H9 (cell line): ENCODE data around the gene PLXNA4. TPM values are rescaled to one million over a fixed set of nuclear protein-coding genes. Genes with fewer than 3 reads are reported as not detected.

Experiments used
- DNase-seq: peaks from one replicate; pipeline ENCODE4 v3.0.0-alpha.2; 2017
- H2AFZ ChIP-seq: one replicate; pipeline ENCODE4 v1.6.1; 2013; ENCODE audit warnings: mild to moderate bottlenecking, low read length, control low read depth, moderate library complexity
- H2AK5ac ChIP-seq: 2 replicates; pipeline ENCODE4 v1.6.1; 2013; ENCODE audit warnings: low read length, control low read depth, mixed read lengths; ENCODE audit not compliant: insufficient read length
- H2BK120ac ChIP-seq: one replicate; pipeline ENCODE4 v1.6.1; 2013; ENCODE audit warnings: low read depth, mild to moderate bottlenecking, low read length, control low read depth, inconsistent platforms; ENCODE audit not compliant: poor library complexity, severe bottlenecking
- H2BK12ac ChIP-seq: 2 replicates; pipeline ENCODE4 v1.6.1; 2013; ENCODE audit warnings: low read length, control low read depth, mixed read lengths, low read depth; ENCODE audit not compliant: insufficient read length
- H2BK15ac ChIP-seq: 2 replicates; pipeline ENCODE4 v1.6.1; 2013; ENCODE audit warnings: low read depth, low read length, control low read depth
- H2BK20ac ChIP-seq: one replicate; pipeline ENCODE4 v1.6.1; 2013; ENCODE audit warnings: low read depth, mild to moderate bottlenecking, low read length, control low read depth, inconsistent platforms; ENCODE audit not compliant: poor library complexity, severe bottlenecking
- H2BK5ac ChIP-seq: 2 replicates; pipeline ENCODE4 v1.6.1; 2013; ENCODE audit warnings: low read length, control low read depth, mixed read lengths; ENCODE audit not compliant: insufficient read length
- H3K14ac ChIP-seq: 2 replicates; pipeline ENCODE4 v1.6.1; 2013; ENCODE audit warnings: low read length, control low read depth; ENCODE audit not compliant: insufficient read depth
- H3K18ac ChIP-seq: 2 replicates; pipeline ENCODE4 v1.6.1; 2013; ENCODE audit warnings: low read depth, mild to moderate bottlenecking, mixed read lengths, low read length, control low read depth; ENCODE audit not compliant: insufficient read length
- H3K23ac ChIP-seq: 2 replicates; pipeline ENCODE4 v1.6.1; 2013; ENCODE audit warnings: low read length, control low read depth, mixed read lengths, low read depth; ENCODE audit not compliant: insufficient read length
- H3K23me2 ChIP-seq: 2 replicates; pipeline ENCODE4 v1.6.1; 2013; ENCODE audit warnings: low read depth, mild to moderate bottlenecking, mixed read lengths, low read length, control low read depth; ENCODE audit not compliant: insufficient read length, poor library complexity, severe bottlenecking
- H3K27ac ChIP-seq: 2 replicates; pipeline ENCODE4 v1.5.1; 2013; ENCODE audit warnings: low read length, control low read depth, mixed read lengths, low read depth; ENCODE audit not compliant: insufficient read length
- H3K27me3 ChIP-seq: 2 replicates; pipeline ENCODE4 v1.6.1; 2013; ENCODE audit warnings: low read length, control low read depth, inconsistent platforms; ENCODE audit not compliant: insufficient read depth
- H3K4ac ChIP-seq: 2 replicates; pipeline ENCODE4 v1.6.1; 2013; ENCODE audit warnings: low read depth, mild to moderate bottlenecking, control low read depth, inconsistent platforms, low read length, moderate library complexity
- H3K4me1 ChIP-seq: 2 replicates; pipeline ENCODE4 v1.6.1; 2013; ENCODE audit warnings: low read length, control low read depth, inconsistent platforms; ENCODE audit not compliant: insufficient read depth
- H3K4me2 ChIP-seq: 2 replicates; pipeline ENCODE4 v1.6.1; 2013; ENCODE audit warnings: low read length, control low read depth, mixed read lengths; ENCODE audit not compliant: insufficient read length, insufficient read depth
- H3K56ac ChIP-seq: 2 replicates; pipeline ENCODE4 v1.6.1; 2013; ENCODE audit warnings: low read depth, mild to moderate bottlenecking, mixed read lengths, low read length, control low read depth; ENCODE audit not compliant: insufficient read length
- H3K79me1 ChIP-seq: 2 replicates; pipeline ENCODE4 v1.6.1; 2013; ENCODE audit warnings: low read depth, mild to moderate bottlenecking, moderate library complexity, low read length, control low read depth, inconsistent platforms; ENCODE audit not compliant: insufficient read depth, poor library complexity, severe bottlenecking
- H3K79me2 ChIP-seq: 2 replicates; pipeline ENCODE4 v1.6.1; 2013; ENCODE audit warnings: low read length, control low read depth, inconsistent platforms; ENCODE audit not compliant: insufficient read depth
- H3K9ac ChIP-seq: 2 replicates; pipeline ENCODE4 v1.6.1; 2013; ENCODE audit warnings: low read length, control low read depth, mixed read lengths; ENCODE audit not compliant: insufficient read length; ENCODE audit errors: extremely low read depth
- H3K9me3 ChIP-seq: one replicate; pipeline ENCODE4 v1.6.1; 2013; ENCODE audit warnings: low read depth, low read length, inconsistent platforms; ENCODE audit not compliant: control insufficient read depth
- H3T11ph ChIP-seq: one replicate; pipeline ENCODE4 v1.6.1; 2013; ENCODE audit warnings: mild to moderate bottlenecking, low read length, control low read depth, inconsistent platforms
- H4K20me1 ChIP-seq: one replicate; pipeline ENCODE4 v1.6.1; 2013; ENCODE audit not compliant: control insufficient read depth, insufficient read length, insufficient read depth
- H4K5ac ChIP-seq: 2 replicates; pipeline ENCODE4 v1.6.1; 2013; ENCODE audit warnings: low read depth, mild to moderate bottlenecking, mixed read lengths, low read length, control low read depth; ENCODE audit not compliant: insufficient read length
- H4K8ac ChIP-seq: replicated peaks from 2 replicates; pipeline ENCODE4 v1.6.1; 2013; ENCODE audit warnings: low read length, control low read depth, mixed read lengths, low read depth; ENCODE audit not compliant: insufficient read length
- H4K91ac ChIP-seq: 2 replicates; pipeline ENCODE4 v1.6.1; 2013; ENCODE audit warnings: low read depth, mild to moderate bottlenecking, moderate library complexity, mixed read lengths, low read length, control low read depth; ENCODE audit not compliant: insufficient read length
- H3K27ac Mint-ChIP-seq, 3 experiments: 2 replicates in 2 of 3; 3 replicates in 1 of 3; pipeline ENCODE4 v1.8.0; 2020 to 2021; ENCODE audit warnings: mixed read lengths in 3 of 3, mild to moderate bottlenecking in 1 of 3, moderate library complexity in 1 of 3
- H3K27me3 Mint-ChIP-seq: 2 replicates; pipeline ENCODE4 v1.8.0; 2021; ENCODE audit warnings: low read depth, mild to moderate bottlenecking, moderate library complexity, mixed read lengths
- H3K36me3 Mint-ChIP-seq, 3 experiments: 2 replicates in 2 of 3; 3 replicates in 1 of 3; pipeline ENCODE4 v1.8.0; 2020 to 2021; ENCODE audit warnings: low read depth in 3 of 3, mixed read lengths in 3 of 3; ENCODE audit not compliant: insufficient read depth in 1 of 3
- H3K4me1 Mint-ChIP-seq, 2 experiments: 2 replicates each; pipeline ENCODE4 v1.8.0; 2020; ENCODE audit warnings: mixed read lengths in 2 of 2
- H3K4me3 Mint-ChIP-seq, 2 experiments: 2 replicates in 1 of 2; 3 replicates in 1 of 2; pipeline ENCODE4 v1.8.0; 2020 to 2021; ENCODE audit warnings: mild to moderate bottlenecking in 2 of 2, mixed read lengths in 2 of 2, moderate library complexity in 1 of 2
- H3K9me3 Mint-ChIP-seq, 2 experiments: 2 replicates in 1 of 2; 3 replicates in 1 of 2; pipeline ENCODE4 v1.8.0; 2020; ENCODE audit warnings: mild to moderate bottlenecking in 2 of 2, mixed read lengths in 2 of 2, moderate library complexity in 1 of 2
- CTCF ChIP-seq: fragments of 200-600 bp; sonication (generic); conservative IDR thresholded peaks from 3 replicates; pipeline ENCODE4 v1.8.0; 2021; ENCODE audit warnings: antibody characterized with exemption, mild to moderate bottlenecking
- WGBS: extraction: QIAGEN DNeasy Blood & Tissue Kit; methylation state at CpG from one replicate; pipeline ENCODE4 v1.1.7; 2013; ENCODE audit warnings: missing lambda C conversion rate, low lambda C conversion rate, mixed read lengths; ENCODE audit not compliant: insufficient read length; ENCODE audit errors: extremely low coverage; 5-methylcytosine and 5-hydroxymethylcytosine counted together
- total RNA-seq: library from RNA; stranded (reverse); gene quantifications from 2 replicates; pipeline ENCODE4 v1.2.1, GENCODE V29; 2021

The PLXNA4 gene
- total RNA-seq, 1 experiment from 2014 or later, result 0.35 TPM

- H2AFZ ChIP-seq, result no peak overlapping the region
- no peak for DNase-seq
- H4K5ac ChIP-seq, result no peak overlapping the region
- no peak overlapping the region for H3K27ac ChIP-seq
- H3K79me1 ChIP-seq, result no peaks in the 10 kb centered on the region
- Mint-ChIP-seq H3K27me3 (no peaks in the 10 kb centered on the region; the same call in none of the 2 replicates), H3K36me3 (no peaks in the 10 kb centered on the region), H3K27ac (no peak overlapping the region), H3K4me3 (no peak overlapping the region), H3K9me3 (no peaks in the 10 kb centered on the region), H3K4me1 (peaks cover 16% of the 10 kb centered on the region in 2 experiments)
- no peak overlapping the region for H4K8ac ChIP-seq
- peak; percentile 20; the same call in 1 of the 3 replicates for TF ChIP-seq CTCF
- no peak overlapping the region for H2BK20ac ChIP-seq
- H2BK120ac ChIP-seq, result no peak overlapping the region
- H3K4me2 ChIP-seq, result no peak overlapping the region
- WGBS, result no CpG with 5 or more reads among the region's 3 CpGs
- H3K27me3 ChIP-seq, result no peaks in the 10 kb centered on the region
- H2AK5ac ChIP-seq, result no peak overlapping the region
- H3K23me2 ChIP-seq, result no peaks in the 10 kb centered on the region
- H3K79me2 ChIP-seq, result no peaks in the 10 kb centered on the region
- no peaks in the 10 kb centered on the region for H3K9me3 ChIP-seq
- H3K23ac ChIP-seq, result no peak overlapping the region
- no peak overlapping the region for H2BK15ac ChIP-seq
- no peak overlapping the region for H3K56ac ChIP-seq
- no peak overlapping the region for H2BK5ac ChIP-seq
- no peak overlapping the region for H4K91ac ChIP-seq
- H3T11ph ChIP-seq, result no peak overlapping the region
- H3K4ac ChIP-seq, result no peak overlapping the region
- no peak overlapping the region for H3K18ac ChIP-seq
- H4K20me1 ChIP-seq, result no peaks in the 10 kb centered on the region
- H3K14ac ChIP-seq, result no peak overlapping the region
- H2BK12ac ChIP-seq, result no peak overlapping the region
- H3K9ac ChIP-seq, result no peak overlapping the region
- H3K4me1 ChIP-seq, result peaks cover 4% of the 10 kb centered on the region; the same call in 1 of the 2 replicates
Observed at GRCh38 chr7:132457658-132458057, 118.6 kb downstream of the PLXNA4 start.
